Measurements from ENCODE around the gene C19orf73.

Gene C19orf73

GRCh38 chr19:49118565-49119410 is at the start of gene C19orf73:
TSS of gene C19orf73 (minus strand) at chr19:49119143. CDS start at chr19:49119022, 121 bp downstream.
- DNase-seq = peak; percentile 94

- no peak for DNase-seq
These were observed 49.5 kb upstream of the C19orf73 start for GRCh38 chr19:49168421-49168820.

GRCh38 chr19:49167857-49168409 is 49.0 kb upstream of the C19orf73 start:
- no peak for DNase-seq

DNA sequence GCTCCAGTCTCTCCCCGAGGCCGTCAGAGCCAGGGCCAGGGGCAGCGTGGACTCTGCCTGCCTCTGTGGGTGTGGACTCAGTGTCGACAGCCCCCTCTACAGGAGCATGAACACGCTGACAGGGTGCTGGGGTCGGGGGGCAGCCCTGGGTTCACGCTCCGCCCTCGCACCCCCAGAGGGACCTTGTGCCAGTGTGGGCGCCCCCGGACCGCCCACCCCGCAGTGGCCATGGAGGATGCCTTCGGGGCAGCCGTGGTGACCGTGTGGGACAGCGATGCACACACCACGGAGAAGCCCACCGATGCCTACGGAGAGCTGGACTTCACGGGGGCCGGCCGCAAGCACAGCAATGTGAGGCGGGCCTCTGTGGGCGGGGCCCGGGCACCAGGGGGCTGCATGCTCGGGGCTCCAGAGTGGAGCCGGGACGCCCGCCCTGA is 46.9 kb upstream of the C19orf73 start:
- no peak for DNase-seq

DNA sequence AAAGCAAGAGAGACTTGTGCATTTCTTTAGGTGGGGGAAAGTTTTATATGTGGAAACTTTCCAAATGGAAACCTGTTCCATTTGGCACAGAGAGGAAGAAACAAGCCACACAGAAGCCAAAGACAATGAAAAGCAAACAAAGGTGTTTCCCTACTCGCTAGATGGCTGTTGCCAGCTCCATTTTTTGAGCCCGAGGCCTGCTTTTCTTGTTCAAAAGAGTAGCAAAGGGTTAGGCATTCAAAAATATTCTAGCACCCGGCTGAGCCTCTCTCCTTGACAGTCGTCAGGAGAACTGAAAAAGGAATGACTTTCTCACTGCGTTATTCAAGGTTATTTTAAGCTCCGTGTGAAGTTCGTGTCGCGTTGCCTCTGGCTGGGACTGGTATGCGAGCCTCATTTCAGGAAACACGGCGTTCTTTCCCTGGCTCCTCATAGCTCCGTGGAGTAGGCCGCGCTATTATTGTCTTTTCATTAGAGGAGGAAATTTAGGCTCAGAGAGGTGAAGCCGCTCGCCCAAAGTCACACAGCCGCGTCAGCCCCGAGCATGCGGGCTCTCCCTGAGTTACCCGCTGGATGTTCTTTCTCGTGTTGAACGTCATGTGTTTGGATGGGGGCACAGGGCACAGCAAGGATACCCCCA is 46.3 kb upstream of the C19orf73 start:
- DNase-seq = no peak

- no peak for DNase-seq
These were observed 43.0 kb upstream of the C19orf73 start for GRCh38 chr19:49161987-49162386.

DNA sequence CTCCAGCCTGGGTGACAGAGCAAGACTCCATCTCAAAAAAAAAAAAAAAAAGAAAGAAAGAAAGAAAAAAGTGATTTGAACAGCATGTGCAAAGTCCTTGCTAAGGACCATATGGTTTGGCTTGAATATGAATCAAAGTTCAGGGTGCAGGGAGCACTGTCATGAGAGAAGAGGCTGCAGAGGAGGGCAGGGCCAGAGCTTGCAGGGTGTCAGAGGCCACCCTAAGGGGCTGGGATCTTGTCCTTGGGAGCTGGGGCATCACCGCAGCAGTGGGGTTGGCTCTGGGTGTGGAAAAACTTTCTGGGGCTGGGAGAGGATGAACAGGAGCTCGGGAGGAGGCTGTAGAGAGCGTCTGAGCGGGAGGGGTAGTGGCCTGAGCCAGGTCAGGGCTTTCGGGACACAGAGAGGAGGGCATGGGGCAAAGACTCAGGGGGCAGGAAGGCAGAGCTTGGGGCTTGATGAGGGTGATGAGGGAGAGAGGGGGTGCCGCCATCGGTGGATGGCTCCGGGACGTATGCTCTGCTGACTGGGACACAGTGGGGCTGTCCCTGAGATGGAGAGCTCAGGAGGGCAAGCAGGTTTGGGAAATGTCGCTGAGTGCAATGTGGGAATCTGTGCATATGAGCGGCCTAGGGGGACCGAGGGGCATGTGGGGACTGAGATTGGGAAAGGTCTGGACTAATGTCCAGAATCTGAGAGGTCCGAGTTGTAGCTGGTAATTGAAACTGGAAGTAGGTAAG is 41.7 kb upstream of the C19orf73 start:
- DNase-seq = no peak

GRCh38 chr19:49157445-49158224 is 38.7 kb upstream of the C19orf73 start, which contains the start of gene TRPM4:
TSS of gene TRPM4 (plus strand) at chr19:49157792. CDS start at chr19:49157867, 75 bp downstream.
- peak; percentile 78 for DNase-seq

GRCh38 chr19:49155820-49156346 is 36.9 kb upstream of the C19orf73 start:
- no peak for DNase-seq

DNA sequence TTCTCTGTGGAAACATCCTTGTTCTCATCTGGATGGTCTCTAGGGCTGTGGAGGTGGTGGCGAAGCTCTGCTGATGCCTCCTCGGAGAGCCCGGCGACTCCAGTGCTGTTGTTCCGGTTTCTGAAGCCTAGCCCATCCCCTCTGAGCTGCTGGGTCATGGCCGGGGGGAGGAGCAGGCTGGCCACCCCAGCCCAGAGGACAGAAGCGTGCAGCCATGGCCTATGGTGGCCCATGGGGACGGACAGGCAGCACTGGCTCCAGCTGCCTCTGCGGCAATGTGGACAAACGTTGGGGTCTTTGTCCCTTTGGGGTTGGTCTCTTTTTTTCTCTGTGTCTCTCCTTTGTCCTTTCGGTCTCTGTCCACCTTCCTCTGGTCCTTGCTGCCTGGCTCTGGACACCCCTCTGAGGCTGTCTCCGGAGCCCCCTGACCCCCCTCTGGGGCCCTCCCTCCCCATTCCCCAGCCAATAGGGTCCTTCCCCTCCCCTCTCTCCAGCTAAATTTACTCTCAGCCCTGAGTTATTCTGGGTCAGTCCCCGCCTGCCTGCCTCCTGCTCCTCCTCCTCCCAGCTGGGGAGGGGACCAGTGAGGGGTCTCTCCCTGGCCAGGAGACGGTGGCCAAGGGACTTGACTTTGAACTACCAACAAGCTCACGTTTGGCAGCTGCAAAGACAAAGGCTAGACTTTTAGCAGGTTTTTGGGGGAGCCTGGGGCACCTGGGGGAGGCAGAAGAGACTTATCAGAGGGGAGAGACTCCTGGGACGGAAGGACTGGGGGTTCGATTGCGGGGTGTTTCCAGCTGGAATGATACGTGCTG is 36.3 kb upstream of the C19orf73 start, which contains the start of gene HRC:
Gene HRC, minus strand, starts transcription at position 392 of the 815 bp plus-strand sequence. Its CDS starts 159 bp downstream, at position 233.
- DNase-seq = no peak

DNA sequence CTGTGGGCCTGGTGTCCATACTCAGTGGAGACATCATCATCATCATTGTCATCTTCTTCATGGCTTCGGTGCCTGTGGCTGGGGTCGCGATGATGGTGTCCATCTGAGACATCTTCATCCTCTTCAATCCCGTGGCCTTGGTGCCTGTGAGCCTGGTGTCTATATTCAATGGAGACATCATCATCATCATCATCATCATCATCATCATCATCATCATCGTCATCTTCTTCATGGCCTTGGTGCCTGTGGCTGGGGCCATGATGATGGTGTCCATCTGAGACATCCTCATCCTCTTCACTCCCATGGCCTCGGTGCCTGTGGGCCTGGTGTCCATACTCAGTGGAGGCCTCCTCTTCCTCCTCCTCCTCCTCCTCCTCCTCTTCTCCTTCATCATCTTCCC is 35.3 kb upstream of the C19orf73 start:
- no peak for DNase-seq

DNA sequence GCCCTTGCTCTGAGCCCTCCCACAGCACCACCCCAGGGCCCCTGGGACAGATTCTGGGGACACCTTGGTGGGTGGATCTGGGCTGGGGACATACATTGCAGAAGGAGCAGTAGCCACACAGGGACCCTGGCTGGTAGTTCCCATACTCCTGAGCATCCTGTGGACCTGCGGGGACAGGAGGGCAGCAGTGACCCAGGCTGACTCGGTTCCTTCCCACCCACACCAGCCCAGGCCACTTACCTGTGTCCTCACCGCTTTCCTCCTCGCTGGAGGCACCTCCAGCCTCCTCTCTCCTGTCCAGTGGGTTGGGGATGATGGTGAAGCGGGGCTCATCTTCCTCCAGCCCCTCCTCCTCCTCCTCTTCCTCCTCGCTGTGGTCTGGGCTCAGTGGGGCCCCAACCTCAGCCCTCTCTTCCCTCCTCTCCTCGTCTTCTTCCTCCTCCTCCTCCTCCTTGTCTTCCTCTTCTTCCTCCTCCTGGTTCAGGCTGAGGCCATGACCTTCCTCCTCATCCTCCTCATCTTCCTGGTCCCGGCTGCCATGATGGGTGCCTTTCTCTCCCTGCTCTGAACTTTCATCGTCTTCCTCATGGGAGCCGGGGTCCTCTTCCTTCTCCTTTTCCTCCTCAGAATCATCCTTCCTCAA is 34.3 kb upstream of the C19orf73 start:
- DNase-seq = no peak

GRCh38 chr19:49152119-49152550 is 33.2 kb upstream of the C19orf73 start:
- no peak for DNase-seq

GRCh38 chr19:49151267-49152118 is 32.5 kb upstream of the C19orf73 start:
- peak; percentile 34 for DNase-seq

- no peak for DNase-seq
These were observed 32.0 kb upstream of the C19orf73 start for GRCh38 chr19:49150944-49151243.

DNA sequence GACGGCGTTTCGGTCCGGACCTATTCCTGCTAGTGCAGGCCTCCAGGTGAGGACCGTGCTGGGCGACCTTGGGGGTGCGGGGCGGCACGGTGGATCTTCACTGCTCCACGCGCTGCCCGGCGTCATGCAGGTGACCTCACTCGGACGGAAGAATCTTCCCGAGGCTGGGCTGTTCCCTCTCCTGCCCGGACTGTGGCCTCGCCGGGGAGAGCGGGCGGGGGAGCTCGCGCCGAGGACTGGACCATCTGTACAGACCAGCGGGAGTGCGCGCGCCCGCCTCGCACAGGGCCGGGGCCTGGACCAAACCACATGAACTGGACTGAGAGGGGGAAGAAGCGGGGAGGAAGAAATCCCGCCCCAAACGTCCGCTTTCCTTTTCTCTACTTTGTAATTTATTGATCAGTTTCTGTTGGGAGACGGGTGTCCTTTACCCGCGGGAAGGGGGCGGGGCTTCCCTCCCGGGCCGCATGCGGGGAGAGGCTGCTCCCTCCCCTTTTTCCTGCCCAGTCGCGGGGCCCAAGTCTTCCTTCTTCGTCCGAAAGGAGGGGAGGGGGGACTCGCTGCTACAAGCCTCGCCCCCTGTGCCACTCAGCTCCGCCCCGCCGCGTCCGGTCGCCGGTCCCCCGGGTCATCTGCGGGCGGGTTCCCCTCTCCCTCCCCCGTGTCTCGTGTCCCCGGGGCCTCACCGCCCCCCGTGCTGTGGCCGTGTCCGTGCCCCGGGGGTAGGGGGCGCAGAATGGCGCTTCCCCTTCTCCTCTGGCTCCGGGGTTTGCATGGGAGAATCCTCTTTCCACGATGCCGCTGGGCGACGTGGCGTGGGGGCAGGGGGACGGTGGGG is 31.4 kb upstream of the C19orf73 start:
- peak; percentile 84 for DNase-seq

GRCh38 chr19:49149652-49150105 is 30.7 kb upstream of the C19orf73 start:
- peak; percentile 92 for DNase-seq
